Activated CD4-positive, alpha-beta T cell treated with anti-CD3 and anti-CD28 coated beads, Interleukin-2, amount 50 U/mL, for 4 hours (primary cell): Measurements from ENCODE around the gene SAT2.
"Not testable (repeated sequence)": the region's sequence is repeated elsewhere in the genome, so short reads cannot be mapped to it uniquely, and the experiment has no call there.

ENCODE experiments used
- DNase-seq, 2 experiments: peaks; one replicate each; pipeline ENCODE4 v3.0.0-alpha.2; 2020

Gene SAT2

GRCh38 chr17:7627250-7628121, at the start of gene SAT2:
Gene SAT2 (minus strand): TSS chr17:7627821. CDS start chr17:7627635, 186 bp downstream.
- DNase-seq: peak; percentile 82 to 85

GRCh38 chr17:7676533-7676932, 48.9 kb upstream of the SAT2 start:
- no peak for DNase-seq

- no peak for DNase-seq
Observed at GRCh38 chr17:7674934-7675333, 47.3 kb upstream of the SAT2 start.

GRCh38 chr17:7673239-7673638, 45.6 kb upstream of the SAT2 start:
- DNase-seq: no peak

- no peak for DNase-seq
Observed at GRCh38 chr17:7668482-7668881, 40.9 kb upstream of the SAT2 start.

GRCh38 chr17:7667656-7668406, 40.2 kb upstream of the SAT2 start:
- no peak for DNase-seq

- DNase-seq: no peak
Observed at GRCh38 chr17:7656958-7657609, 29.5 kb upstream of the SAT2 start.

GRCh38 chr17:7655541-7655840, 27.9 kb upstream of the SAT2 start:
- DNase-seq: no peak

- DNase-seq: no peak
Observed at GRCh38 chr17:7654832-7655540, 27.4 kb upstream of the SAT2 start.

- no peak for DNase-seq
Observed at GRCh38 chr17:7652388-7653356, 25.1 kb upstream of the SAT2 start.

- no peak for DNase-seq
Observed at GRCh38 chr17:7651665-7652387, 24.2 kb upstream of the SAT2 start.

- no peak for DNase-seq
Observed at GRCh38 chr17:7651097-7651664, 23.6 kb upstream of the SAT2 start.

- DNase-seq: peak; percentile 65 to 68
Observed at GRCh38 chr17:7650509-7651096, 23.0 kb upstream of the SAT2 start, which contains the start of gene ATP1B2. Gene ATP1B2 (plus strand): TSS chr17:7650926. CDS start chr17:7651519, 593 bp downstream.

GRCh38 chr17:7647018-7647417, 19.4 kb upstream of the SAT2 start:
- DNase-seq: no peak

GRCh38 chr17:7646457-7646856, 18.8 kb upstream of the SAT2 start:
- no peak for DNase-seq

GRCh38 chr17:7644775-7645174, 17.2 kb upstream of the SAT2 start:
- DNase-seq: no peak

- DNase-seq: not testable (repeated sequence)
Observed at GRCh38 chr17:7641635-7642034, 14.0 kb upstream of the SAT2 start.

- no peak for DNase-seq
Observed at GRCh38 chr17:7640783-7641182, 13.2 kb upstream of the SAT2 start.

- no peak for DNase-seq
Observed at GRCh38 chr17:7636163-7636562, 8.5 kb upstream of the SAT2 start.

- no peak for DNase-seq
Observed at GRCh38 chr17:7634384-7634783, 6.8 kb upstream of the SAT2 start.
